K562 (cell line): ENCODE data around the gene SNX18. TPM values are rescaled to one million over a fixed set of nuclear protein-coding genes. Genes with fewer than 3 reads are reported as not detected.
A peak's percentile ranks its signal among the peaks of the same experiment; 100 is the strongest.

ENCODE experiments used
- ATAC-seq: fragments of 200-7000 bp; cut with Tn5 transposase; 3 replicates; pipeline ENCODE4 v1.9.1; 2020; ENCODE audit warnings: moderate library complexity
- BruUV-seq: library from RNA; stranded (reverse); fragments of 400-500 nt; replicated peaks from 2 replicates; lab custom pipeline; 2021; lab: Mats Ljungman, UMichigan
- CTCF ChIA-PET: fragments of 300-600 bp; formaldehyde crosslinking; extraction: SDS; loops from one replicate; lab custom pipeline; 2021; ENCODE audit warnings: low intra/inter-chr PET ratio; lab: Yijun Ruan, JAX
- POLR2A ChIA-PET: fragments of 300-600, 350-650 bp; sonication (Branson Sonifier 250); formaldehyde crosslinking; extraction: SDS; loops from one replicate; lab custom pipeline; 2021; ENCODE audit warnings: antibody characterized with exemption, inconsistent platforms; lab: Yijun Ruan, JAX
- DNase-seq, 4 experiments: peaks; one replicate each; pipeline versions ENCODE4 v3.0.0 to v3.0.0-alpha.2; 2011 to 2018; ENCODE audit warnings: low spot score in 3 of 4, mixed read lengths in 3 of 4; ENCODE audit errors: extremely low read depth in 1 of 4
- FAIRE-seq: peaks from 2 replicates; lab custom pipeline; 2011; peaks lifted over from hg19 to GRCh38; lab: Jason Lieb, UNC
- H2AFZ ChIP-seq: 2 replicates; pipeline ENCODE4 v1.6.0; 2011; ENCODE audit warnings: low read depth, low read length, control low read depth, inconsistent platforms
- H3K27ac ChIP-seq: fragments of 200-600 bp; 3 replicates; pipeline ENCODE4 v1.8.0; 2011; ENCODE audit warnings: low read depth, mild to moderate bottlenecking, control low read depth, inconsistent platforms, low read length, moderate library complexity, mixed read lengths; ENCODE audit errors: extremely low read depth
- H3K27me3 ChIP-seq, 2 experiments: fragments of 300-600 bp in 1 of 2; 2 replicates in 1 of 2; 3 replicates in 1 of 2; pipeline versions ENCODE4 v1.6.0 to v1.8.0; 2011; ENCODE audit warnings: inconsistent platforms in 2 of 2, low read length in 2 of 2, mild to moderate bottlenecking in 1 of 2, mixed read lengths in 1 of 2, moderate library complexity in 1 of 2; ENCODE audit not compliant: control insufficient read depth in 2 of 2, insufficient read depth in 2 of 2
- H3K36me3 ChIP-seq: fragments of 300-600 bp; 3 replicates; pipeline ENCODE4 v1.8.0; 2011; ENCODE audit warnings: mild to moderate bottlenecking, low read length, inconsistent platforms; ENCODE audit not compliant: control insufficient read depth, insufficient read depth
- H3K4me1 ChIP-seq, 2 experiments: fragments of 200-600 bp in 1 of 2; replicated peaks in 1 of 2; 2 replicates in 1 of 2; 3 replicates in 1 of 2; pipeline versions ENCODE4 v1.5.1 to v1.8.0; 2011; ENCODE audit warnings: inconsistent platforms in 2 of 2, low read length in 2 of 2, mild to moderate bottlenecking in 1 of 2, mixed read lengths in 1 of 2, moderate library complexity in 1 of 2; ENCODE audit not compliant: control insufficient read depth in 2 of 2, insufficient read depth in 2 of 2
- H3K4me2 ChIP-seq: 2 replicates; pipeline ENCODE4 v1.6.1; 2011; ENCODE audit warnings: low read length, control low read depth, inconsistent platforms, mixed read lengths; ENCODE audit not compliant: insufficient read depth
- H3K4me3 ChIP-seq: fragments of 200-600 bp; sonication (generic), shearing (Covaris generic); 2 replicates; pipeline ENCODE4 v1.5.1; 2016; ENCODE audit warnings: control low read depth, inconsistent platforms
- H3K79me2 ChIP-seq: fragments of 200-600 bp; 3 replicates; pipeline ENCODE4 v1.8.0; 2011; ENCODE audit warnings: low read length, inconsistent platforms; ENCODE audit not compliant: control insufficient read depth, insufficient read depth
- H3K9ac ChIP-seq, 2 experiments: 2 replicates each; pipeline versions ENCODE4 v1.6.0 to v1.6.1; 2011; ENCODE audit warnings: low read depth in 2 of 2, low read length in 2 of 2, control low read depth in 1 of 2, inconsistent platforms in 1 of 2, mild to moderate bottlenecking in 1 of 2, mixed read lengths in 1 of 2; ENCODE audit not compliant: insufficient read depth in 1 of 2
- H3K9me1 ChIP-seq: one replicate; pipeline ENCODE4 v1.6.0; 2011; ENCODE audit warnings: inconsistent platforms, mild to moderate bottlenecking, low read length, moderate library complexity; ENCODE audit not compliant: control insufficient read depth, insufficient read depth
- H3K9me3 ChIP-seq: replicated peaks from 2 replicates; pipeline ENCODE4 v1.5.1; 2011; ENCODE audit warnings: low read depth, low read length, inconsistent platforms; ENCODE audit not compliant: control insufficient read depth, insufficient read depth
- H4K20me1 ChIP-seq: replicated peaks from 2 replicates; pipeline ENCODE4 v1.6.1; 2011; ENCODE audit warnings: low read length, inconsistent platforms, mixed read lengths; ENCODE audit not compliant: control insufficient read depth, insufficient read depth
- FOXK2 ChIP-seq, 2 experiments: fragments of 450-650 bp; IDR thresholded peaks in 1 of 2; conservative IDR thresholded peaks in 1 of 2; 2 replicates each; pipeline ENCODE4 v1.6.1; 2016; ENCODE audit warnings: low read depth in 2 of 2, mild to moderate bottlenecking in 1 of 2
- REST ChIP-seq, 2 experiments: fragments of 450-650 bp; formaldehyde crosslinking in 1 of 2; IDR thresholded peaks; 2 replicates each; pipeline versions ENCODE4 v1.4.0 to v1.6.1; 2014 to 2020; ENCODE audit warnings: mild to moderate bottlenecking in 2 of 2, borderline replicate concordance in 1 of 2, low read depth in 1 of 2
- WGBS: fragments of 100-300 bp; shearing (Covaris generic); methylation state at CpG from one replicate; pipeline ENCODE4 v1.1.6; 2016; ENCODE audit warnings: low coverage, mixed read lengths; ENCODE audit not compliant: insufficient coverage; ENCODE audit errors: missing lambda C conversion rate; 5-methylcytosine and 5-hydroxymethylcytosine counted together
- in situ Hi-C: fragments of 300-500 bp; cut with MboI; formaldehyde crosslinking; loops from 4 replicates; pipeline ENCODE4 v1.15.0; 2018; ENCODE audit warnings: inconsistent platforms, mixed read lengths
- intact Hi-C: fragments of 100-400 bp; cut with micrococcal nuclease; formaldehyde crosslinking; loops from 2 replicates; pipeline ENCODE4 v1.14.2; 2022
- polyA plus RNA-seq, 8 experiments: library from polyadenylated mRNA; depleted of rRNA in 4 of 8; stranded (reverse) in 5 of 8; unstranded in 3 of 8; fragments of >200 nt; fragmentation: Nextera tagmentation in 2 of 8; fragmentation: Illumina TruSeq in 1 of 8; extraction: Ambion mirVana in 2 of 8; extraction: Trizol in 1 of 8; gene quantifications; 2 replicates each; pipeline versions ENCODE4 v1.2.1 to v1.2.3, GENCODE V29; 2011 to 2014; ENCODE audit warnings: inconsistent platforms in 1 of 8, missing spikeins in 1 of 8
- total RNA-seq, 7 experiments: library from RNA; depleted of rRNA in 6 of 7; stranded (reverse); fragments of >200 nt in 6 of 7; fragmentation: Illumina TruSeq in 2 of 7; extraction: Trizol in 2 of 7; gene quantifications; 2 replicates each; pipeline versions ENCODE4 v1.2.1 to v1.2.3, GENCODE V29; 2011 to 2021; ENCODE audit warnings: low replicate concordance in 1 of 7

Gene SNX18
- total and polyA plus RNA-seq, 9 of the 15 experiments (the other 6 are each of a cell fraction or from before 2014, with no cell fraction given), result 2.3 to 8.8 (median 6.0) TPM

- Histone ChIP-seq H3K4me2 (no peak overlapping the region), H3K27ac (no peak overlapping the region), H2AFZ (no peak overlapping the region), H3K4me1 (peaks cover 0 to 3% of the 10 kb centered on the region in 2 experiments; a peak in 1 of 5 replicates), H3K79me2 (no peaks in the 10 kb centered on the region), H3K36me3 (no peaks in the 10 kb centered on the region), H3K4me3 (no peak overlapping the region), H3K27me3 (no peaks in the 10 kb centered on the region), H3K9me3 (no peaks in the 10 kb centered on the region), H3K9ac (no peak overlapping the region), H3K9me1 (no peaks in the 10 kb centered on the region), H4K20me1 (peaks cover 4% of the 10 kb centered on the region; the same call in 1 of the 2 replicates)
- POLR2A ChIA-PET, result interaction anchor here (0.7 kb wide), 1 partner anchor 10 kb away, joined by 3 read pairs; no protein-coding TSS in a partner anchor
- in situ Hi-C loops, result no loop called here
- DNase-seq (no peak), ATAC-seq (no peak; the same call in 1 of the 3 replicates), FAIRE-seq (no peak)
- WGBS, result 71% methylated on average over 10 of the region's 10 CpGs
- CTCF ChIA-PET, result no interaction called here
- intact Hi-C loops, result no loop called here
- TF ChIP-seq REST (IDR thresholded peaks at IDR 0.05; ENCODE audit: borderline replicate concordance) (peak; percentile 29; the same call in 1 of the 2 replicates), REST (CRISPR knock-in tag; IDR thresholded peaks at IDR 0.05; ENCODE audit: low read depth) (no peak), FOXK2 (conservative IDR thresholded peaks at IDR 0.05 in 1 of 2, IDR thresholded peaks at IDR 0.05 in 1 of 2; ENCODE audit: low read depth in 2 of 2) (no peak)
- no TSS peak for BruUV-seq
Measured at GRCh38 chr5:54533541-54534190, 16.1 kb downstream of the SNX18 start.
